GM19099 (cell line): ENCODE results near the gene GTF2A2.

ENCODE experiments used
- POLR2A ChIP-seq: IDR thresholded peaks from 3 replicates; pipeline ENCODE4 v1.6.1; 2011; ENCODE audit warnings: low read depth; ENCODE audit not compliant: insufficient read length; ENCODE audit errors: extremely low read depth

GTF2A2 gene

GRCh38 chr15:59656897-59657634 is at the start of gene GTF2A2:
GTF2A2 (minus strand) TSS chr15:59657515; CDS start chr15:59652277, 5,238 bp downstream.
- peak; percentile 80 for TF ChIP-seq POLR2A

GRCh38 chr15:59703979-59704796 is 46.9 kb upstream of the GTF2A2 start:
- TF ChIP-seq POLR2A = no peak

GRCh38 chr15:59702351-59702750 is 45.0 kb upstream of the GTF2A2 start:
- TF ChIP-seq POLR2A = no peak

GRCh38 chr15:59701880-59702279 is 44.6 kb upstream of the GTF2A2 start:
- no peak for TF ChIP-seq POLR2A

- no peak for TF ChIP-seq POLR2A
Measured at GRCh38 chr15:59699810-59700431, 42.6 kb upstream of the GTF2A2 start.

GRCh38 chr15:59696332-59696731 is 39.0 kb upstream of the GTF2A2 start:
- TF ChIP-seq POLR2A = no peak

GRCh38 chr15:59694779-59695178 is 37.5 kb upstream of the GTF2A2 start:
- TF ChIP-seq POLR2A = no peak

GRCh38 chr15:59691194-59691805 is 34.0 kb upstream of the GTF2A2 start:
- no peak for TF ChIP-seq POLR2A

GRCh38 chr15:59689626-59690236 is 32.4 kb upstream of the GTF2A2 start:
- TF ChIP-seq POLR2A = no peak

- peak; percentile 83 for TF ChIP-seq POLR2A
Measured at GRCh38 chr15:59688782-59689625, 31.7 kb upstream of the GTF2A2 start, which contains the start of gene BNIP2. BNIP2 (minus strand) TSS chr15:59689320; CDS start chr15:59682457, 6,863 bp downstream.

- TF ChIP-seq POLR2A = no peak
Measured at GRCh38 chr15:59688423-59688781, 31.1 kb upstream of the GTF2A2 start.

GRCh38 chr15:59687836-59688235 is 30.5 kb upstream of the GTF2A2 start:
- no peak for TF ChIP-seq POLR2A

GRCh38 chr15:59686389-59686788 is 29.1 kb upstream of the GTF2A2 start:
- TF ChIP-seq POLR2A = no peak
